Measurements from ENCODE around the gene CNTROB.

Gene CNTROB

DNA sequence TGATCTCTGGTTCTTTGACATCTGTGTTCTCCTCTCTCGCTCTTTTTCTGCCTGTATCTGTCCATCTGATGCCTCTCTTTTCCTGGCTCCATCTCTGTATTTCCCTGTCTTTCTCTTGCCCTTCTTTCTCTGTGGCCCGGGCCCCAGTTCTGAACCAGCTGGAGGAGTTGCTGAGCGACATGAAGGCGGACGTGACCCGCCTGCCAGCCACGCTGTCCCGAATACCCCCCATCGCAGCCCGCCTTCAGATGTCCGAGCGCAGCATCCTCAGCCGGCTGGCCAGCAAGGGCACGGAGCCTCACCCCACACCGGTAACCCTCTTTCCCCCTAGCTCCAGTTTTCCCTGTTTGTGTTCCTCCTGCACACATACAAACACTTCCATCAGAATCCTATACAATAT is 21.7 kb upstream of the CNTROB start:
- no peak for DNase-seq

GRCh38 chr17:7910711-7911110 is 21.3 kb upstream of the CNTROB start:
- DNase-seq = peak in 1 of 2 donors; percentile 49

DNA sequence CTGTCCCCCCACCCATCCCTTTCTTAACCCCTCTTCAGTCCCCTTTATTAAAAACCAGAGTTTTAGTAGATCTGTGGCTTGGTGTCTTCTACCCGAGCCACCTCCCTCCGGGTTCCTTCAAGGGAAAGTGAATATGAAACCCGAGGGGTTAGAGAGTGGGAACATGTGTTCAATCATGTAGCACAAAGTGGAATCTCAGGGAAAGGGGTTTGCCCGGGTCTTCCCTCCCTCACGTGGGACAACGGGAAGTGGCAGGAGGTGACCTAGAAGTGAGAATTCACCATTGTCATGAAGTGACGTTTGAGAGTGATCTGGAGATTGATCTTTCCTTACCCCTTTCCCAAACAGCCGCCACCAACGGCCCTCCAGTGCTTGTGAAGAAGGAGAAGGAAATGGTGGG is 20.9 kb upstream of the CNTROB start:
- DNase-seq = no peak

DNA sequence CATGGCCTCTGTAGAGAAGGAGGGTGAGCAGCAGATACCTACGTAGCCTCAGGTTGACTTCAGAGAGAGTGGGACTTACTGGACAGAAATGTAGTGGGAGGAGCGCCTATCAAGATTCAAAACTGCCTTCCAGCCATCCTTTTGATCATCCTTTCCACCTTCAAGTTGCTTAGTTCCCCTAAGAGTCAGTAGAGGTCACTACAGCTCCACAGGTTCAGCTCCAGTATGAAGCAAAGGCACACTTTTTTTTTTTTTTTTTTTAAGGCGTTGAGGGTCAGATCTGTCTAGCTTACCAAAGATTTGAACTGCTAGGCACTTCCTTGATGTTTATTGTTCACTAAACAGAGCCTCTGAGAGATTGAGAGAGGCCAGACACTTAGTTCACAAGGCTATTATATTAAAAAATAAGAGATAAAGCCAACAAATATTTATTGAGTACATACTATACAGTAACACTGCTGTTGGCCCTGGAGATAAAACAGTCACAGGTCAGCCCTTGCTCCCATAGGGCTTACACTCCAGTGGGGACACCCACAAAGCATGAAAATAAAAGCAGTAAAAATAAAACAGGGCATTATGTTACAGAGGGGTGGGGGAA is 19.0 kb upstream of the CNTROB start:
- peak; percentile 73 to 78 for DNase-seq

GRCh38 chr17:7915179-7915610 is 16.8 kb upstream of the CNTROB start:
- DNase-seq = peak; percentile 30 to 74

- peak; percentile 82 to 86 for DNase-seq
Observed at GRCh38 chr17:7915611-7916384, 16.2 kb upstream of the CNTROB start, which contains the start of gene RNF227. TSS of gene RNF227 (minus strand) at chr17:7916289. CDS start at chr17:7916195, 94 bp downstream.

GRCh38 chr17:7916385-7916682 is 15.7 kb upstream of the CNTROB start:
- no peak for DNase-seq

DNA sequence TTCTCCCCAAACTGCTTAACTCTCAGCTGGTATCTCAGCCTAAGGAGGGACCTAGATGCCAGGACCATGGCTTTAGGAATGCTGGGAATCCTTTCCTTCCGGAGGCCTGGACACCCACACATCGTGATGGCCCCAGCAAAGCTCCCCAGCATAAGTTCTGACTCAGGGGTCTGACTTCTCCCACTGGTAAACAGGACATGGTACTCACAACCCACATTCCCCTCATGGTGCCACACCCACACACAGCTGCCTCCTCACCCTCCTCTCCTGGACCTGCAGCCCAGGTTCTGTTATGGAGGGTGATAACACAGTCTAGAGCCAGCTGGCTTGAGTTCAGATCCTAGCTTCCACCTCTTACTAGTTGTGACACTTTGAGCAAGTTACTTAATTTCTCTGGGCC is 15.2 kb upstream of the CNTROB start:
- no peak for DNase-seq

GRCh38 chr17:7922269-7922844 is 9.6 kb upstream of the CNTROB start:
- no peak for DNase-seq

GRCh38 chr17:7922845-7923628 is 9.0 kb upstream of the CNTROB start:
- peak; percentile 52 to 64 for DNase-seq

GRCh38 chr17:7927596-7927995 is 4.4 kb upstream of the CNTROB start:
- no peak for DNase-seq

- no peak for DNase-seq
Observed at GRCh38 chr17:7929158-7930023, 2.6 kb upstream of the CNTROB start, which contains the start of gene KCNAB3. TSS of gene KCNAB3 (minus strand) at chr17:7929856. CDS start at chr17:7929435, 421 bp downstream.

DNA sequence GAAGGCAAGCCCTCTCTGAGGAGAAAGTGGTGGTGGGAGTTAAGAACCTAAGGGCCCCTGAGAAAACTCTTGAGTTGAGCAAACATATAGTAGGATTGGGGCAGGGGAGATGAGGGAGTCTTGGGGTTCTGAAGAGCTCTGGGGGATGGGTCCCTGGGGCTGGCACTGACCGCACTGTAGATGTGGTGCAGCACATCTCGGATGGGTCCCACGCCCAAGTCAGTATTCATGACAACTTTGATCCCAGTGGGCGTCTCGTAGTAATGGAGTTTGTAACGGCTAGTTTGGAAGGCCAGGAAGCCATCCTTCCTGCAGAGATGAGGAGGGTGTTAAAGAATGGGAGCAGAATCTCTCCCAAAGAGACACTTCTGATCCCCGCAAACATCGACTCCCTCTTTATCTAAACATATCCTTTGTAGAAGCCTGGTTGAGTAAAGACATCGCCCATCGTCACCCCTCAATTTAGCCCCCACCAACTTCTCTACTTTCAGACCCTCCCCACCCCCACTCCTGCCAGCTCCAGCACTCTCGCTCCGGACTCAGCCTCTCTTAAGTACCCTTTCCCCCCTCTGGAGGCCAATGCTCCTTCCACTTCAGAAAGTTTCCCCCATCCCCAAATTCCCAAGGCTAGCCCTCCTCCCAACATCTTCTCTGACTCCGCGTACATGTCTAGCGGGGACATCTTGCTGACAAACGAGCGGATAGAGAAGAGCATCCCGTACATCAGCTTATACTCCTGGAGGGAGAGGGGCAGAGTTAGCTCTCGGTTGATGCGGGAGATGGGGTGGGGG is 970 bp upstream of the CNTROB start:
- DNase-seq = no peak

DNA sequence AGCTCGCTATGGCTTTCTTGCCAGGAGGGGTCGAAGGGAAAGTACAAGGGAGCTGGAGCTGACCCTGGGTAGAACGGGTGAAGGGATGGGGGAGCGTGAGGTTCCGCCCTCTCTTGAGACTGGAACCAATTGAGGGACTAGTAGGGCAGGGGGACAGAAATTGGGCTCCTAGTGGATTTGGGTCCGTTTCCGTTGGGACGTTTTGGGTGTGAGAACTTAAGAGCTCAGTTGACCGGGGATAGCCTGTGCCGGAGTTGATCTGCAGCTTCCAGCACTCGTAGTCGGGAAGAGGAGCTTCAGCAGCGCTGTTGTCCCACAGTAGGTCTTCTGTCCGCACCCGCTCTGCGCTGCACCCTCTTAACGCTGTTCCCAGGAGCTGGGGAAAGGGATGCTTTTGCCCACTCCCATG is 481 bp downstream of the CNTROB start:
- peak; percentile 35 to 37 for DNase-seq

GRCh38 chr17:7932949-7933348 is 943 bp downstream of the CNTROB start:
- peak; percentile 71 to 80 for DNase-seq

DNA sequence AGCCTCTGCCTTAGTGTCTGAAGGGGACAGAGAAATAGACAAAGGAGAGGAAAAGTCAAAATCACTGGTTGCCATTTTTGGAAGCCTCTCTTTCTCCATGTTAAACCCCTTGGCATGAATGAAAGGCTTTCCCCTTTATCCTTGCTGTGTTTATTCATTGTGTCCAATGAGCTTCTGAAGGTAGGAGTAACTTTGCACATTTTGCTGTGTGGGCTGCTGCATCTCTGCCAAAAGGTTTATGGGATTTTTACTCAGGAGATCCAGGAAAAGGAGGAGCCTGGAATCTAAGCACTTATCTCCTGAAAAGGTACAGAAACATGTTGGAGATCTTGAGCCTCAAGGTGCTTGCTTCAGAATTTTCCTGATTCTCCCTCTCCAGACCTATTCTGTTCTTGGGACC is 3.9 kb downstream of the CNTROB start:
- DNase-seq = no peak

DNA sequence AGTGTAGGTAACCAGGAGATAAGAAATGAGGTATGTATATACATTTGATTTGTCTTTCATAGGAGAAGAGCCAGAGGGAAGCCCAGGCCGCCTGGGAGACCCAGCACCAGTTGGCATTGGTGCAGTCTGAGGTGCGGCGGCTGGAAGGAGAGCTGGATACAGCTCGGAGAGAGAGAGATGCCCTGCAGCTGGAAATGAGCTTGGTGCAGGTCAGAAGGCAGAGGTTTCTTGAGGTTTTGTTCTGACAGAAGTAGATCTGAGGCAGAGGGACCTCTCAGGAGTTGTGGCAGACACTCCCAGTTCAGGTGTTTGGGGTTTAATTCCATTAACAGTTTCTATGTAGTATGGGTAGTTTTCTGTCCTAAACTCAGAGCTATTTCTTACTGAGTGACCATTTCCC is 8.0 kb downstream of the CNTROB start:
- no peak for DNase-seq

DNA sequence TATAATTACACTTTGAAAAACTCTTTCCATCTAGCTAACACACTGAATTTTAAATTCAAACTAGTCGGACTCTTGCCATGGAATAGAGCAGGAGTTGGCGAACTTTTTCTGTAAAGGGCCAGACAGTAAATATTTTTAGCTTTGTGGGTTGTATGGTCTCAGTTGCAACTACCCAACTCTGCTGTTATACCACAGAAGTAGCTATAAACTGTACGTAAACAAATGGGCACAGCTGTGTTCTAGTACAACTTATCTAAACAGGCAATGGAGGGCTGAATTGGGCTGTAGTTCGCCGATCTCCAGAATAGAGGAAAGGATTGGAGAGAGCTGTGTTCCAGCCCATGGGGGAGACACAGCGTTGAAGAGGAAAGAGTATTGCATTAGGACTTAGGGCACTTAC is 8.7 kb downstream of the CNTROB start:
- DNase-seq = no peak

DNA sequence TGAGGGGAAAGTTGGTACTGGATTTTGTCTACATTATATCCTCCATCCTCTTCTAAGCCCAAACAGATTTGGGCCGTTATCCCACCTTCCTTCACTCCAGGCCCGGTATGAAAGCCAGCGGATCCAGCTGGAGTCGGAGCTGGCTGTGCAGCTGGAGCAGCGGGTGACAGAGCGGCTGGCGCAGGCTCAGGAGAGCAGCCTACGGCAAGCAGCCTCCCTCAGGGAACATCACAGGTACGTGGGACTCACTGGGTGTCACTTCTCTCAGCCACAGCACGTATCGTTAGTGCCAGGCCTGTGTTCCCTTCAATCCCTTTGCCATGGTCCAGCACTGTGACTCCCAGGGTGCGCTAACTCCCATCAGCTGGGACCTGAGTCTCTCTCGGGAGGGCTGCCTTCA is 11.3 kb downstream of the CNTROB start:
- no peak for DNase-seq

DNA sequence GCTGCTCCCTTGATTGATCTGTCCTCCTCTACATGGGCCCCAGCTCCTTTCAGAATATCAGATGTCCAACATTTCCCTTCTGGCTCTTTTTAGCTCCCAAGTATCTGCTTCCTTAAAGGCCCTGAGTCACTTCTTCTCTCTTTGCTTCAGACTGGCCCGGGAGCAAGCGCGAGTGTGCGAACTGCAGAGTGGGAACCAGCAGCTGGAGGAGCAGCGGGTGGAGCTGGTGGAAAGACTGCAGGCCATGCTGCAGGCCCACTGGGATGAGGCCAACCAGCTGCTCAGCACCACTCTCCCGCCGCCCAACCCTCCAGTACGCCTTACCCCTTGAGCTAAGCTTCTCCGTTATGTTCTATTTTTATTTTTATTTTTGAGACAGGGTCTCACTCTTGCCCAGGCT is 12.3 kb downstream of the CNTROB start:
- no peak for DNase-seq

DNA sequence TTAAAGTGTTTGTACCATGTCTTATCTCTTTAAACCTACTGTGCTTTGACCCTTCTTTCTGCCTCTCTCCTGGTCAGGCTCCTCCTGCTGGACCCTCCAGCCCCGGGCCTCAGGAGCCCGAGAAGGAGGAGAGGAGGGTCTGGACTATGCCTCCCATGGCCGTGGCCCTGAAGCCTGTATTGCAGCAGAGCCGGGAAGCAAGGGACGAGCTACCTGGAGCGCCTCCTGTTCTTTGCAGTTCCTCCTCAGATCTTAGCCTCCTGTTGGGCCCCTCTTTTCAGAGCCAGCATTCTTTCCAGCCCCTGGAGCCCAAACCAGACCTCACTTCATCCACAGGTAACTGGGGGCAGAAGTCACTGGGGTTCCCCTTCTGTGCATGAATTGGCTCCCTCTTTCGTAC is 13.6 kb downstream of the CNTROB start:
- no peak for DNase-seq

Data from inflammatory macrophage (primary cell).